Activated T-cell treated with anti-CD3 and anti-CD28 coated beads, Interleukin-2, amount 50 U/mL, for 1 hour (primary cell): ENCODE data around the gene COPZ2.
"Not testable (repeated sequence)": the region's sequence is repeated elsewhere in the genome, so short reads cannot be mapped to it uniquely, and the experiment has no call there.

Source experiments
- DNase-seq: peaks from one replicate; pipeline ENCODE4 v3.0.0-alpha.2; 2020

Gene COPZ2

DNA sequence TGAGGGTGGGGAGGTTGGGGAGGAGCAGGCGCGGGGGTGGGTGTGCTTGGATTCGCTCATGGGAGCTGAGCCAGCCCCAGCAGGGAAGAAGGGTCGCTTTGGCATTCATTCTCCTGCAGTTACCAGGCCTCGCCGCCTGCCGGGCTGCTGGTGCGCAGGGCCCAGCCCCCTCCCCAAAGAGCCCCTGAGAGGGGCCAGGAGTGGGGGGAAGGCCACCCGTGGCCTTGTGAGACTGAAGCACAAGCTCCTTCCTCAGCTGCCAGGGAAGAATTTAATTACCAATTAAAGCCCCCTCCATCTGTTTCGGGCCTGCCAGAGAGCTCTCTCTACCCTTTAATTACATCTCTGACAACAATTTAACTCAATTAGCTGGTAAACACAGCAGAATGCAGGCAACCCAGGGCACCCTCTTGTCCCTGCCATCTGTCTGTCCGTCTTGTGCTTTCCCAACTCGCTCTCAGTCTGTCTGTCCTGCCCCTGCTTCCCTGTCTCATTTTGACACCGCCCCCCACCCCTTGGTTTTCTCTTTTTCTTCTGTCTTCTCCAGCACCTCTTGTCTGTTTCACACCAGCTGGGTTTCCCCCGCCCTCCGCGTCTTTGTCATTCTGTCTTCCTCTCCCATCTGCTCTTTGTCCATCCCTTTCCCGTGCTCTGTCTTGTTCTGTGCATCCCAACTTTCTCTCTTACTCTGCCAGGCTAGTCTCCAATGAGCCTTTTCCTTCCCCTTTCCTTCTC lies 34.0 kb downstream of the COPZ2 start:
- DNase-seq = no peak

DNA sequence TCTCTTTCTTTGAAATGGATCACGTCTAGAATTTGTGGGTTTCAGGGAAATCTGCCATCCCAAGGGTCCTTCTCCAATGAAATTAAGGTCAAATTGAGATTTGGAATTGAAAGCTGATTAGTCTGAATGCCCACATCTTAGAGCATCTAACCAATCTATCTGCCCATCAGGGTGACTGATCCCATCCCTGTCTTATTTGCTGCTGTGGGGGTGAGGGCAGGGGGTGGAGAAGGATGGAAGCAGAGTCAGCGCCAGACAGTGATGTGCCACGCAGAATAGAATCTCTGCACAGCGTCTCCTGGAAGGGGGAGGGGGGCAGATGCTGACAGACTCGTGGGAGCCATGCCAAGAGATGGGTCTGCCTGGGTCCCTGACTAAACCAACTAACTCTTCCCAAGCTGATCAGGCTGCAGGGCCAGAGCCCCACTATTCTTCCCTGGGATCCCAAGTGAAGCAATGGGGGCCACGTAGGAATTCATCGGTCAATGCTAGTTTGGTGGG lies 34.6 kb downstream of the COPZ2 start:
- no peak for DNase-seq

DNA sequence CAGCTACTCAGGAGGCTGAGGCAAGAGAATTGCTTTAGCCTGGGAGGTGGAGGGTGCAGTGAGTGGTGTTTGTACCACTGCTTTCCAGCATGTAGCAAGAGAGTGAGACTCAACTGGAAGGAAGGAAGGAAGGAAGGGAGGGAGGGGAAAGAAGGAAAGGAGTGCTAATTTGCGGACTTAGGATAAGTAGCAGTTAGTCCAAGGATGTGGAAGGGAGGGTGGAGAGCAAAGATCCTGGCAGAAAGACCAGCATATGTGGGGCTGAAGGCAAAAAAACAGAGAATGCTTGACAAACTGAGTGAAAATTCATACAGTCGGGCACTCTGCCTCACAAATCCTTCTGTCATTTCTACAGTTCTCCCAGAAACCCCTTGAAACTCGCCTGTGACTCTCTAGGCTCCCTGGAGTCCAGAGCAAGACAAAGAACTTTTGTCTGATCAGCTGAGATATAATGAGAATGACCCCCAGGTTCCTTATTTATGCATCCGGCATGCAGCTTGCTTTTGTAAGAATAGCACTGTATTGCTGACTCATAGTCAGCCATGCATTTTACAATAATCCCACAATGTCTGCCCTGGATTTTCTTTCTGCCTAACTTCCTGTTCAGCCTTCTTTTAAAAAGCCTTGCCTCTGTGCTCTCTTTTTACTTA lies 35.2 kb downstream of the COPZ2 start:
- no peak for DNase-seq

DNA sequence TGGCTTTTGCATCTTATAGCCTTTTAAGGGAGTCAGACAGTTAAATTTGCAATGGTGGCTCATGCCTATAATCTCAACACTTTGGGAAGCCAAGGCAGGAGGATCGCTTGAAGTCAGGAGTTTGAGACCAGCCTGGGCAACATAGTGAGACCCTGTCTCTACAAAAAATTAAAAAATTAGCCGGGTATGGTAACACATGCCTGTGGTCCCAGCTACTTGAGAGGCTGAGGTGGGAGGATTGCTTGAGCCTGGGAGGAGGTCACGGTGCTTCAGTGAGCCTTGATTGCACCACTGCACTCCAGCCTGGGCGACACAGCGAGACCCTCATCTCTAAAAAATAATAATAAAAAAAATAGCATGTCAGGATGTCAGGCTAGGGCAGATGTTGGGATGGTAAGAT lies 35.9 kb downstream of the COPZ2 start:
- DNase-seq = not testable (repeated sequence)

DNA sequence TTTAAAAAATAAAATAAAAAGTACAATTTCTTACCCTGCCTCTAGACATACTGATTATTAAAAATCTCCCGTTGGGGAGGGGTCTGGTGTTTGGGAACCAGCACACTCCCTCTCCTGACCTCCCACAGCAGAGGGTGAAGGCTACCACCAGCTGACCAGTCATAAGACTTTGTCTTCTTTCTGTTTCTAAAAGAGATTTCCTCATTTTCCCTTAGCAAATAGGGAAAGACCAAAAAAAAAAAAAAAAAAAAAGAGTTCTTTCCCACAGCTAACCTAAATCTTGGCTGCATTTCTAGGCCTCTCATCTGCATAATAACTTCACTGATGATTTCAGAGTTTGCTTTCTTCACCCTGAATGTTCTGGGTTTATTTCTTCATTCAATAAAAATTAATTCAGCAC lies 36.4 kb downstream of the COPZ2 start:
- no peak for DNase-seq

DNA sequence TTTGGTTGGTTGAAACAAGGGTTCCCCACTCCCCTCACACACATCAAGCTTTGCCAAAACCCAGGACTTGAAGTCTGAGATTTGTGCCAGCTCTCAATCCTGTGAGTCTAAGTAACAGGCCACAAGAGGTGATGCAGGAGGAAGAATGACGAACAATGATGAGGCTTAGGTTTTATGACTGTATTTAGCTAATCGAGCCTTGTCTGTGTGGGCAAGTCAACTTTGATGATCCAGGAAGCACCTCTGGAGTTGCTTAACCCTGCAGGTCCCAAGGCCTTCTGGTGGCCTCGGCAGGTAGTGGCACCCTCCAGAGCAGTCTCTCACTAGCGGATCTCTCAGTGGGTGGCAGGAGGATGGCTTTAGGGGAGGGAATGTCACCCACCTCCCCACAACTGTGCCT lies 38.0 kb downstream of the COPZ2 start:
- no peak for DNase-seq

DNA sequence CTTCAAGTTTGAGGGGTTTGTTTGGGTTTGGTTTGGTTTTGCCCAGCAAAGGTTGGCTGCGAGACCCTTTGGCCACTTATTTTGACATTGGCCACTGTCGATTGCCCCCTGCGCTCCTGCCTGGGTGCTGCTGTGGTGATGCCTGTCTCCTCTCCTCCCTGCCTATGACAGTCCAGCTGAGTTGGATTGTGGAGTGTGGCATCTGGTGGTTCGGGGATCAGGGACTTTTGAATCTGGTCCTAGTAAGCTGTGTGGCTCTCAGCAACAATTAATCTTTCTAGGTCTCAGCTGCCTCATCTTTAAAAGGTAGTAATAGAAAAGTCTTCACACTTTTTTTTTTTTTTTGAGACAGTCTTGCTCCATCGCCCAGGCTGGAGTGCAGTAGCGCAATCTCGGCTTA lies 39.6 kb downstream of the COPZ2 start:
- DNase-seq = no peak

DNA sequence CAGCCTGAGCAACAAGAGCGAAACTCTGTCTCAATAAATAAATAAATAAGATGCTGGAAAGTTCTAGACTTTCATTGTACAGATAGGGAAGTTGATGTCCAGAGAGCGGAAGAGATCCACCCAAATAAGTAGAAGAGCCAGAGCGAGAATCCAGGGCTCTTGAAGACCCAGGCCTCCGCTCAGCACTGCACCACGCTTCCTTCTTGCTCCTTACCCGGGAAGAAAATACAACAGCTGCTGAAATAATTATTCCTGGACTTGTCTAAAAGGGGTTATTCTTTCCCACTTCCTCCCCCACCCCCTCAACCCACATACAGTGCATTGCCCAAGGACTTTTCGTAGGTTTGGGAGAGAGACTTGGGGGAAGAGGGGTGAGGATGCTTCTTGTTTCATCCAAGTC lies 40.0 kb downstream of the COPZ2 start:
- no peak for DNase-seq

DNA sequence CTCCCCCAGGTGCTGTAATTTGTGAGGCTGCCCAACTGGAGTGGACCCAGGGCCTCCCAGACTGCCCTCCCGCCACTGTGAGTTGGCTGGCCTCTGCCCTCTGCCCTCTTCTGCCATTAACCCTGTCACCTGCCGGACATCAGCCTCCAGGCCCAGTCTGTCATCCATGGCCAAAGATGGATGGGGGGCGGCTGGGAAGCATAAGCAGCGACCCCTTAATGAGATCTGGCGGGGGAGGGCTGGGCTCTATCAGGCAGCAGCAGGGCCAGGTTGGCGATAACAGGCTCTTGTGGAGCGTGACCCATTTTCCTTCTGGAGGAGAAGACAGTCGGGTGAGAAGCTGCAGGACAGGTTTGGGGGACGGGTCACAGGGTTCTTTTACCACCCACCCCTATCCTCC lies 41.4 kb downstream of the COPZ2 start:
- DNase-seq = no peak

DNA sequence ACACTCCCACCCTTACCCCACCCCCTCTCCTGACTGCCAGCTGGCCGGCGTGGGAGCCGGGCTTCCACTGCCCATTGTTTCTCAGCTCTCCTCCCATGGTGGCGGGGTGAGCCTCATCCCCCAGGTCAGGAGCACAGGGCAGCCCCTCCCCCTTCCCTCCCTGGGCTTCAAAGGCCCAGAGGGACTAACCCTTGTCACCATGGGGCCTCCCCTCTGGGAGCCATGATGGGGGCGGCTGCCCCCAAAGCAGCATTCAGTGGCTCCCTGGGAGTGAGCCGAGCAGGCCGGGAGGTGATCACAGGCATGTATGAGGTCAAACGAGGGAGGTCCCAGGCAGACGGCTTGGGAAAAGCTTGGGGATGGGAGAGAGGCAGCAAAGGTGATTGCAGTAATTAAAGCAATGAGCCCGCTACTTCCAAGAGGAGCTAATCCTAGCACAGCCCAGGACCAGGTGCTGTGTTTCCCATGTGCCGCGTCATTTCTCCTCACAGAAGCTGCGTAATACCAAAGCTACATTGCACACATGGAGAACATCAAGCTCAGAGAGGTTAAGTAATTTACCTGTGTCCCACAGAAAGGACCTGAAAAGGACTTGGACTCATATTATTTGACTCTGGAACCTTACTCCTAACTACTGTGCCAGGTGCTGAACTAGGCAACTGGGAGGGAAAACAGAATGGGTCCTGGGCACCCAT lies 42.2 kb downstream of the COPZ2 start:
- no peak for DNase-seq

DNA sequence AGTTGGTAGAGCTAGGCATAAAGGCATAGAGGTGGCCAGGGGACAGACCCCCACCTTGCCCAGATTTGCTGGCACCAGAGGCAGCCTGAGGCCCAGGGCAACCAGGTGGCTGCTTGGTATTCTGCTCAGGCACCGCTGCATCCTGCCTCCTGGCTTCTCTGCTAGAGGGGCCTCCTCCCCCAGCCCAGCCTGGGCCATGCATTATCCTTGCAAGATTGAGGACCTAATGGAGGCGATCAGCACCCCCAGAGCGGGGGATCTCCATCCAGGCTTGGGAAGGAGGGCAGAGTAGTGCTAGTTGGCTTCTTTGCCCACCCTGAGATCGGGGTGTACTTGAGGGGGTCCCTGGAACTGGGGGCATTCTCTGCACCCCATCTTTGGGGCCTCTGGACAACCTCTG lies 42.9 kb downstream of the COPZ2 start:
- DNase-seq = no peak

DNA sequence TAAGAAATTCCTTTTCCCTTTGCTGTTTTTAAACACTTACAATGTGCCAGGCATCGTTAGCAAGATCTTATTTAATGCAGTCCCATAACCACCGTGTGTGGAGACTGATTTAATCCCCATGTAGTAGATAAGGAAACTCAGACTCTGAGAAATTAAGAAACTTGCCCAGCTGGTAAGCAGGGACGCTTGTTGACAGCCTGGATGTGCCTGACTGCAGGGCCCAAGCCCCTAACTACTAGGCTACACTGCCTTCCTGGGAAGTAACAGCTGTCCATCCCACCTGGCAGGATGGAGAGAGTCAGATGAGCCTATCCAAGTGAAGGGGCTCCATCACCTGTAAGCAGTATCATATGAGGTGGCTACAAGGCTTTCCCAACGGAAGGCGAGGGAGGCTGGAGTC lies 43.6 kb downstream of the COPZ2 start:
- DNase-seq = no peak

DNA sequence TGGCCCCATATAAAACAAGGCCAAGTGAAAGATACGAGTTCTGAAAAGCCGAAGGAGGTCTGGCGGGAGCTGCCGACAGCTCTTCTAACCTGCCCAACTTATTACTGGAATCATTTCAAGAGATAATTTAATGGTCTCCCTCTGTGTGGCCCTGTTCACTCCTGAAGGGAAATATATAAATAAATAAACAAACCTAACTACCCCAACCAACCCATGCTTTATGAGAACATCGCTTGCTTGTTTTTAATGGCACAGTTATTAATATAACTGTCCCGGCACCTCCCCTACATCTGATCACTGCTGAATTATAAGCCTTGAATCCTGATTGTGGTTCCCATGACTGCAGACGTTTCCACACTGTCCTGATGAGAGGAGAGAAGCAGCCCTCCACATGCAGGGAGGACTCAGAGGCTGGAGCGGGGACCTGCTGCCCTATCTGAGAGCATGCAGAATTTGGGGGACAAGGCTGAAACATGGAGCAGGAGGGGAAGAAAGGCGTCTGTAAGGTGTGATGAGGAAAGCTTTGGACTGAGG lies 44.5 kb downstream of the COPZ2 start:
- DNase-seq = no peak

DNA sequence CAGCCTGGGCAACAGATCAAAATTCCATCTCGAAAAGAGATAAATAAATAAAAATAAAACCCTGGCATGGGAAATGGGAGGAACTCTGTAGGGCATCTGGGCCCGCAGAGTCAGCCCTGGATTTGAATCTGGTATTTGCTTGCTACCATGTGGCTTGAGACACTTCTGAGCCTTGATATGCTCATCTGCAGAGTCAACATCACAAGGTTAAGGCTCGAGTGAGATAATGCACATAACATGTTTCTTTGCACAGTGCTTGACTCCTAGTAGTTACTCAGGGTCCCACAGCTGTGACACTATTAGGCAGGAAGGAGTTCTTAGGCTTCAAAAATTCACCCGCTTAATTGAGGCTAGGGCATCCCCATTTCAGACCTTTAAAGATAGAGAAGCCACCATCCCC lies 45.4 kb downstream of the COPZ2 start:
- no peak for DNase-seq

DNA sequence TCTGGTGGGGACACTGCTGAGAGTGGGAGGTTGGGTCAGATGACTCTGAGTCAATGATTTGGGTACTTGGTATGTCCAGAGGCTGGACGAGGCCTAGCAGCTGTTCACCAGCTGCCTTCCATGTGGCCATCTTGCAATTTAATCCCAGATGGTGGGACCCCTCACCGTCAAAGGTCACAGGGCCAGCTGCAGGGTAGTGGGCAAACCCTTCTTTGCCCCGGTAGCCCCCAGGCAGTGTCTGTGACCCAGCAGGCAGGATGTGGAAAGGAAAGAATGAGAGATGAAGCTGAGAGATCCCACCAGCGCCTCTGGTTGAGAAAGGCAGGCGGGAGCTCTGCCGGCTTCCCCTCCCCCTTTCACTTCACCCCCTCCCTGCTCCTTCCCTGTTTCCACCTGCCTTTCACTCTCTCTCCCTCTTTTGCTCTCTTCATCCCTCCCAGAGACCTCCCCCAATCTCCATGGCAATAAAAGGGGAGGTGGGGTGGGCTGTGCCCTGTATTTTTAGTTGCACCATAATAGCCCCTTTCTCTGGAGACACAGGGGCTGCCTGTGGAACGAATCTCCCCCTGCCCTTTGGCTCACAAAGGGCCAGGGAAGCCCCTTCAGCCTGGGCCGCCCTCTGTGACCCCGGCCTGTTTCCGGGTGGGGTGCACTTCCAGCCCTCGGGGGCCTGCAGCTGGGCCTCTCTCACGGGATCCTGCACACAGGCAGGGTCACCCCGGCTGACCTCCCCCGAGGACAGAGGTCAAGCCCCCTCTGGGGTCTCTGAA lies 46.5 kb downstream of the COPZ2 start:
- DNase-seq = no peak

DNA sequence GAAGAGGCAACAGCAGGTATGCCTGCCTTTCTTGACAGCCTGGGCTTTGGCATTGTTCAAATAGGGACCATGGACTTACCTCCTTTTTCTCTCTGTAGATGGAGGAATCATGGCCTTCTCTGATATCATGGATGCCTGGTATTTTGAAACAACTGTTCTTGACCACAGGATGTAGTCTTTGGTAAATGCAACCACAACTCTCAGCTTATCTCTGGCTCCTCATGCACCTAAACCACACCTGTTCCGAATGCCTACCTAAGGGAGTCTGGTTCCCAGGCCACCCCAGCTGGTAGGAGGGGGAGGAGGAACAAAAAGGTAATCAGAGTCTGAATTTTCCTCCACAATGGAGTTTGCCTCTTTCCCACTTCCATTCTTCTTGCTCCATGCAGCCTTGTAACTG lies 47.9 kb downstream of the COPZ2 start:
- no peak for DNase-seq

DNA sequence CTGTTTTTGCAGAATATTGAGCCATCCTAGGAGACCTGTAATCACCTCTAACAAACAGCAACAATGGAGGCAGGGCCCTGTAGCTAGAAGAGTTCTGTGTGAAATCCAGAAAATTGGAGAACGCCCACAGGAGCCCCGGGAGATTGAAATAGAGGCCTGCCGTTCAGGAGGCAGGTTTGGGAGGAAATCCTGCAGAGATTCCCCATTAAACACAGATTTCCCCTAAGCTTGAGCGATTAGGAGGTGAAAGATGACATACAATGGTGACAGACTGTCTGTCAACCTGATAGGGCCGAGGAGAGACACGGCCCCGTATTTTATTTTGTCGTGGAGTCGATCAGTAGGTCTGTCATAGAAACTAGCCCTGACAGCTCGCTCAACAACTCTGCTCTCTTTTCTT lies 48.4 kb downstream of the COPZ2 start:
- DNase-seq = no peak

DNA sequence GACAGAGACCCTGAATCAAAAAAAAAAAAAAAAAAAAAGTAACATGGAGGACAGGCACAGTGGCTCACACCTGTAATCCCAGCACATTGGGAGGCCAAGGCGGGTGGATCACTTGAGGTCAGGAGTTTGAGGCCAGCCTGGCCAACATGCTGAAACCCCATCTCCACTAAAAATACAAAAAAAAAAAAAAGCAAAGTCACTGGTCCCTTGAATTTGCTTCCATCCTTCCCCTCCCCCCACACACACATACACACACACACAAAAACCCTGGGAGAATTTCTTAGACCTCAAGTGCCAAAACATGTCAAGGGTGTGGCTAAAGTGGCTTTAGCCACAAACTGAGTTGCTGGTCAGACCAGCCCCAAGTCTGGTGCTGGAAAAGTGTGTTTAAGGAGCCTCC lies 49.2 kb downstream of the COPZ2 start:
- not testable (repeated sequence) for DNase-seq

DNA sequence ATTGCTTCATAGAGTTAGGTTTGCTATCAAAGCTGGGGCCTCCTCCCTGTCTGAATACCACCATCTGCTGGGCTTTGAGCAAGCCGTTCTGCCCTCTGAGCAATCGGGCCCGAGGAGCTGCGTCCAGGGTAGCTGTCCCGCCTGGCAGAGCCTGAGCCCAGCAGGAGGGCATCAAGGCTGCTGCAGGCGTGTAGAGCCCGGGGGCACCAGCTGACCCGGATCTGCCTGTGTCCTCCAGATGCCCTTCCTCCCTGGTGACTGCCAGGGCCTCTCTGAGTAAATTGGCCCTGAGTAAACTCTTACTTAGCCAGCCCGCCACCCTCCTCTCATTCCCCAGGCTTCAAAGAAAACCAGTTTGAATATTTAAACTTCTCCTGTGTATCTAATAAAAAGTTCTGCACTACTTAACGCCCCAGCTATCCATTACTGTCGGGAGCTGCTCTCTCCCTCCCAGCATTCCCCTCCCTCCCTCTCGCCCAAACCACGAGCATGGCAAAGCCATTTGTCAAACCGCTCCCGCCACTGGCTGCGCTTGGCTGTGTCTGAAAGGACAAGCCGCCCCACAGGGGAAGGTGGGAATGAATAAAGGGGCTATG lies 50.3 kb downstream of the COPZ2 start:
- DNase-seq = no peak

DNA sequence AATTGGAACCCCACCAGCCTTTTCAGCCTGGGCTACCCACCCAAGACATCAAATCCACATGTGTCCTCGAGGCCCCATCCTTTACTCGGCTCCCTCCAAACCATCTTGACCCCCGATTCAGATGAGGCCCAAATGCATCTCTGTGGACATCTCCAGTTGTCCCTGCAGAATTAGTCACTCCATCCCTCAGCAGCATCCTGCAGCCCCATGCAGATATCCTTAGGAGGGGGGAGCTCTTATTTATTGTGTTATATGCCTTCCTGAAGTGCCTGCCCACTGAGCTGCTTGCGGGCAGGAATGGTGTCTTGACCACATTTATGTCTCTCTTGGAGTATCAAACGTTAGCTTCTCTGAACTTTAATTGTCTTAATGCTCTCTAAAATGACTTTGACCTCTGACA lies 51.1 kb downstream of the COPZ2 start:
- DNase-seq = no peak

DNA sequence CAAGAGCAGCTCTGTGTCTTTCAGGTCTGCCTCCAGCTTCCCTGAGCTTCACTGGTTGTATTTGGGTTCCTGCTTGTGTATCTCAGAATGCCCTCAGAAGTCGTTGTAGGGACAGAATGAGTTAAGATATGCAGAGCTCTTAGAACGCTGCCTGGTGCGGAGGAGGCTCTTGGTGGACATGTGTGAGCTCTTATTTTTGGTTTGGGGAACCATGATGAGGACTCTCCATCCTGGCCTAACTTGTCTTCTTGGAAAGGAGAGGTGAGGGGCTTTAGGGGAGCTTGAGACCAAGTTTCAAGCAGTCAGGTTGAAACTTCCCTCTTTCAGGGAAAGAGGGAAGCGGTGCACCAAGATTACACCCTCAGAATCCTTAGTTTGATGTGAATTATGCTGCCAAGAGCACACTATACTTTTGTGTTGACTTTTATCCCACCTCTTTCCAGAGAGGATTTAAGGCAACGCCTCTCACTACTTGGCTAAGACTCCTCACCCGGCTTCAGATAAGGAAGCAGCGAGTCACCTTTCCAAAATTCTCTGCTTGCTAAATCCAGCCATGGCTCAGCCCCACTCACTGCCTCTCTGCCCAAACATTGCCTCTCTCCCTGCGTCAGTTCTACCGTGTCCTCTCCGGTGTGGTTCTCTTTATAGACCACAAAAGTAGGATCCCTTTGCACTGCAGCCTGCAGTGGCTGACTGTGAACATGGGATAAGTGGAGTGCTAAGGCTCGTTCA lies 53.9 kb downstream of the COPZ2 start:
- no peak for DNase-seq
